Stomach (tissue), 4 donors: ENCODE data around the gene FANCC.

Experiments used
- POLR2A ChIP-seq, 4 donors: fragments of 450-650 bp; IDR thresholded peaks; one replicate each; pipeline ENCODE4 v1.6.1; 2016; ENCODE audit warnings: antibody characterized with exemption in 4 of 4, control low read depth in 2 of 4, mild to moderate bottlenecking in 1 of 4, moderate library complexity in 1 of 4
- TF ChIP-seq, protein P1 (sequence below), 7 experiments: fragments of 450-650 bp in 4 of 7; fragments of 200-600 bp in 3 of 7; sonication (generic) in 3 of 7; IDR thresholded peaks; one replicate each; pipeline ENCODE4 v1.5.1; 2016 to 2019; ENCODE audit warnings: antibody characterized with exemption in 7 of 7, control low read depth in 2 of 7, mild to moderate bottlenecking in 1 of 7

DNA sequence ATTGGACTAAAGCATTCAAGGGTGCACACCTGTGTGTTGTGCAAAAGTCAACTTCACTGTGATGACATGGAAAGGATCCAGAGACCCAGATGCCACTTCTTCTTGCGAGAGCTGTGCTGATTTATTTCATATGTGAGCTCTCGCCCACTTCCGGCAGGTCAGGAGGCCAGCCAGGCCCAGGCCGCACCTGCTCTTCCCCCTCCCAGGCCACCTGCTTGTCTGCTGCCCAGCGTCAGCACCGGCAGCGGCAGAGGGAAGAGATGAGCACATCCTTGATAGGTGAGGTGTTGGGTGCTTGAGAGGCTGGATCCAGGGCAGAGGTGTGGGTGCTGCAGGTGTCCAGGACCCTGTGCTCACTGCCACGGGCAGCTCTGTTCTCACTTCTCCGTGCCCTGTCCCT, 242.9 kb downstream of the FANCC start:
- TF ChIP-seq POLR2A (IDR thresholded peaks at IDR 0.05): no peak
- TF ChIP-seq, protein P1, sequence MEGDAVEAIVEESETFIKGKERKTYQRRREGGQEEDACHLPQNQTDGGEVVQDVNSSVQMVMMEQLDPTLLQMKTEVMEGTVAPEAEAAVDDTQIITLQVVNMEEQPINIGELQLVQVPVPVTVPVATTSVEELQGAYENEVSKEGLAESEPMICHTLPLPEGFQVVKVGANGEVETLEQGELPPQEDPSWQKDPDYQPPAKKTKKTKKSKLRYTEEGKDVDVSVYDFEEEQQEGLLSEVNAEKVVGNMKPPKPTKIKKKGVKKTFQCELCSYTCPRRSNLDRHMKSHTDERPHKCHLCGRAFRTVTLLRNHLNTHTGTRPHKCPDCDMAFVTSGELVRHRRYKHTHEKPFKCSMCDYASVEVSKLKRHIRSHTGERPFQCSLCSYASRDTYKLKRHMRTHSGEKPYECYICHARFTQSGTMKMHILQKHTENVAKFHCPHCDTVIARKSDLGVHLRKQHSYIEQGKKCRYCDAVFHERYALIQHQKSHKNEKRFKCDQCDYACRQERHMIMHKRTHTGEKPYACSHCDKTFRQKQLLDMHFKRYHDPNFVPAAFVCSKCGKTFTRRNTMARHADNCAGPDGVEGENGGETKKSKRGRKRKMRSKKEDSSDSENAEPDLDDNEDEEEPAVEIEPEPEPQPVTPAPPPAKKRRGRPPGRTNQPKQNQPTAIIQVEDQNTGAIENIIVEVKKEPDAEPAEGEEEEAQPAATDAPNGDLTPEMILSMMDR (IDR thresholded peaks at IDR 0.05): no peak
